Mucosa of descending colon (tissue), 3 donors: ENCODE measurements around the gene TCAP. TPM values are rescaled to one million over a fixed set of nuclear protein-coding genes. Genes with fewer than 3 reads are reported as not detected.

ENCODE experiments used
- ATAC-seq: fragments of 200-7000 bp; cut with Tn5 transposase; one replicate; pipeline ENCODE4 v1.9.1; 2020; ENCODE audit warnings: mild to moderate bottlenecking, moderate library complexity
- DNase-seq, 3 donors: peaks; one replicate each; pipeline ENCODE4 v3.0.0-alpha.2; 2020
- H3K36me3 ChIP-seq: fragments of 200-600 bp; one replicate; pipeline ENCODE4 v1.8.0; 2021; ENCODE audit warnings: low read depth, mild to moderate bottlenecking
- H3K4me1 ChIP-seq: fragments of 200-600 bp; one replicate; pipeline ENCODE4 v1.8.0; 2021; ENCODE audit warnings: low read depth, mild to moderate bottlenecking
- H3K4me3 ChIP-seq: fragments of 200-600 bp; one replicate; pipeline ENCODE4 v1.8.0; 2021; ENCODE audit warnings: mild to moderate bottlenecking
- H3K9me3 ChIP-seq: fragments of 200-600 bp; one replicate; pipeline ENCODE4 v1.8.0; 2021; ENCODE audit warnings: mild to moderate bottlenecking
- CTCF ChIP-seq: fragments of 200-600 bp; IDR thresholded peaks from one replicate; pipeline ENCODE4 v1.8.0; 2022; ENCODE audit warnings: antibody characterized with exemption, mild to moderate bottlenecking
- intact Hi-C, 2 donors: fragments of 100-400 bp; cut with DNase I in 1 of 2; cut with micrococcal nuclease in 1 of 2; formaldehyde crosslinking; loops; one replicate each; pipeline versions ENCODE4 v1.11.0 to v1.11.1; 2022; cut with DNase I, micrococcal nuclease
- total RNA-seq, 3 donors: library from RNA; stranded (reverse); fragmentation: NEBNext Ultra II Directional in 2 of 3; extraction: Animal tissue kit (Norgen Biotek cat#: 25700) in 2 of 3; gene quantifications; one replicate each; pipeline versions ENCODE4 v1.2.1 to v1.2.4, GENCODE V29; 2021 to 2023
- donor health status: DM: no; HTN: no; CAD: no; lungs with moderate emphysema.
- donor health status: DM: no; HTN: no; CAD: no.
- donor health status: DM: no; HTN: yes; CAD: no.

The TCAP gene
- total RNA-seq, 3 donors from 2014 or later: 0.96 to 3.4 (median 1.5) TPM

- Histone ChIP-seq H3K4me3 (no peak within 1 kb of the TSS), H3K36me3 (no peaks in the 10 kb centered on the region), H3K9me3 (no peaks in the 10 kb centered on the region), H3K4me1 (peaks cover 35% of the 10 kb centered on the region)
- peak; percentile 80 to 86 (median 86) for DNase-seq
- TF ChIP-seq CTCF: peak; percentile 64
- peak; percentile 58 for ATAC-seq
- intact Hi-C loops: no loop called here
These were observed 3.1 kb downstream of the TCAP start, which contains the start of gene PNMT for GRCh38 chr17:39667945-39668924. TSS of gene PNMT (plus strand) at chr17:39668453. CDS start at chr17:39668476, 23 bp downstream.

GRCh38 chr17:39669897-39670735 is 5.0 kb downstream of the TCAP start:
- ATAC-seq (no peak), DNase-seq (peak in 1 of 3 donors; percentile 44)
- Histone ChIP-seq H3K36me3 (no peaks in the 10 kb centered on the region), H3K9me3 (no peaks in the 10 kb centered on the region), H3K4me1 (peaks cover 32% of the 10 kb centered on the region), H3K4me3 (no peak overlapping the region)
- intact Hi-C loops: no loop called here
- TF ChIP-seq CTCF: no peak

- intact Hi-C loops: no loop called here
- H3K4me1 ChIP-seq: peaks cover 39% of the 10 kb centered on the region
- no peaks in the 10 kb centered on the region for H3K9me3 ChIP-seq
These were observed 5.6 kb downstream of the TCAP start for GRCh38 chr17:39670746-39671145.

GRCh38 chr17:39671651-39672521 is 6.7 kb downstream of the TCAP start:
- intact Hi-C loops: no loop called here
- H3K9me3 ChIP-seq: no peaks in the 10 kb centered on the region
- ATAC-seq (peak; percentile 58), DNase-seq (peak; percentile 68 to 78 (median 72))
- H3K4me1 ChIP-seq: peaks cover 42% of the 10 kb centered on the region
- no peak overlapping the region for H3K4me3 ChIP-seq
- H3K36me3 ChIP-seq: no peaks in the 10 kb centered on the region
- no peak for TF ChIP-seq CTCF

More at GRCh38 chr17:39670746-39671145, 5.6 kb downstream of the TCAP start:
- no peak for ATAC-seq
- DNase-seq: peak in 1 of 3 donors; percentile 35
- H3K4me3 ChIP-seq: no peak overlapping the region
- no peaks in the 10 kb centered on the region for H3K36me3 ChIP-seq
- TF ChIP-seq CTCF: no peak
